Upper lobe of right lung (tissue), 1 donor: ENCODE data around the gene TP53INP2. TPM values are rescaled to one million over a fixed set of nuclear protein-coding genes. Genes with fewer than 3 reads are reported as not detected.
"Not testable (repeated sequence)": the region's sequence is repeated elsewhere in the genome, so short reads cannot be mapped to it uniquely, and the experiment has no call there.

ENCODE experiments used
- ATAC-seq: fragments of 200-7000 bp; cut with Tn5 transposase; one replicate; pipeline ENCODE4 v1.9.1; 2020; ENCODE audit warnings: mild to moderate bottlenecking, moderate library complexity
- DNase-seq: peaks from one replicate; pipeline ENCODE4 v3.0.0-alpha.2; 2020
- H3K27ac ChIP-seq: fragments of 200-600 bp; one replicate; pipeline ENCODE4 v1.8.0; 2022
- H3K27me3 ChIP-seq: fragments of 200-600 bp; one replicate; pipeline ENCODE4 v1.8.0; 2022; ENCODE audit warnings: mild to moderate bottlenecking
- H3K36me3 ChIP-seq: fragments of 200-600 bp; one replicate; pipeline ENCODE4 v1.8.0; 2022
- H3K4me1 ChIP-seq: fragments of 200-600 bp; one replicate; pipeline ENCODE4 v1.8.0; 2022
- H3K4me3 ChIP-seq: fragments of 200-600 bp; one replicate; pipeline ENCODE4 v1.8.0; 2022; ENCODE audit warnings: mild to moderate bottlenecking
- H3K9me3 ChIP-seq: fragments of 200-600 bp; one replicate; pipeline ENCODE4 v1.8.0; 2022
- CTCF ChIP-seq: fragments of 200-600 bp; IDR thresholded peaks from one replicate; pipeline ENCODE4 v1.8.0; 2022; ENCODE audit warnings: antibody characterized with exemption
- intact Hi-C: fragments of 100-400 bp; cut with DNase I; formaldehyde crosslinking; loops from one replicate; pipeline ENCODE4 v1.11.0; 2022
- total RNA-seq: library from RNA; stranded (reverse); fragmentation: NEBNext Ultra II Directional; extraction: Animal tissue kit (Norgen Biotek cat#: 25700); gene quantifications from one replicate; pipeline ENCODE4 v1.2.1, GENCODE V29; 2021
- donor health status: DM: no; HTN: yes; CAD: no; lungs with severe emphysema.

TP53INP2 gene
- total RNA-seq, 1 donor from 2014 or later: 17.7 TPM

- Histone ChIP-seq H3K4me3 (no peak overlapping the region), H3K9me3 (no peaks in the 10 kb centered on the region), H3K27me3 (no peaks in the 10 kb centered on the region), H3K27ac (no peak overlapping the region), H3K4me1 (peaks cover 3% of the 10 kb centered on the region), H3K36me3 (peaks cover 29% of the 10 kb centered on the region)
- intact Hi-C loops: no loop called here
- no peak for ATAC-seq
- no peak for DNase-seq
- no peak for TF ChIP-seq CTCF
Observed at GRCh38 chr20:34715384-34715783, 11.2 kb downstream of the TP53INP2 start.

- Histone ChIP-seq H3K4me1 (no peaks in the 10 kb centered on the region), H3K9me3 (no peaks in the 10 kb centered on the region), H3K27me3 (no peaks in the 10 kb centered on the region), H3K4me3 (no peak overlapping the region), H3K27ac (no peak overlapping the region), H3K36me3 (peaks cover 34% of the 10 kb centered on the region)
- intact Hi-C loops: no loop called here
- ATAC-seq: no peak
- no peak for TF ChIP-seq CTCF
- no peak for DNase-seq
Observed at GRCh38 chr20:34716921-34717229, 12.7 kb downstream of the TP53INP2 start.

- no peak for DNase-seq
- intact Hi-C loops: no loop called here
Observed at GRCh38 chr20:34717230-34718095, 13.3 kb downstream of the TP53INP2 start.

GRCh38 chr20:34719242-34720017 is 15.3 kb downstream of the TP53INP2 start:
- H3K4me3 ChIP-seq, H3K27me3 ChIP-seq, H3K9me3 ChIP-seq, H3K4me1 ChIP-seq, DNase-seq, ATAC-seq, intact Hi-C loops, H3K27ac ChIP-seq: not testable (repeated sequence)
- H3K36me3 ChIP-seq: peaks cover 41% of the 10 kb centered on the region

More at GRCh38 chr20:34717230-34718095, 13.3 kb downstream of the TP53INP2 start:
- ATAC-seq: no peak
- H3K4me3 ChIP-seq: no peak overlapping the region
- TF ChIP-seq CTCF: no peak
- no peak overlapping the region for H3K27ac ChIP-seq
- peaks cover 34% of the 10 kb centered on the region for H3K36me3 ChIP-seq
- H3K4me1 ChIP-seq: no peaks in the 10 kb centered on the region
- no peaks in the 10 kb centered on the region for H3K27me3 ChIP-seq
- no peaks in the 10 kb centered on the region for H3K9me3 ChIP-seq

- H3K27ac ChIP-seq: no peak overlapping the region
- no peaks in the 10 kb centered on the region for H3K27me3 ChIP-seq
- ATAC-seq (no peak), DNase-seq (no peak)
- H3K9me3 ChIP-seq: no peaks in the 10 kb centered on the region
- TF ChIP-seq CTCF: no peak
- peaks cover 41% of the 10 kb centered on the region for H3K36me3 ChIP-seq
- H3K4me3 ChIP-seq: no peak overlapping the region
- intact Hi-C loops: no loop called here
- no peaks in the 10 kb centered on the region for H3K4me1 ChIP-seq
Observed at GRCh38 chr20:34720266-34720665, 16.1 kb downstream of the TP53INP2 start.

- H3K4me1 ChIP-seq, intact Hi-C loops, H3K4me3 ChIP-seq, DNase-seq, H3K27ac ChIP-seq, ATAC-seq, H3K27me3 ChIP-seq, H3K9me3 ChIP-seq: not testable (repeated sequence)
- peaks cover 56% of the 10 kb centered on the region for H3K36me3 ChIP-seq
Observed at GRCh38 chr20:34722560-34722959, 18.4 kb downstream of the TP53INP2 start.
